HFF-Myc (cell line): ENCODE measurements around the gene TBC1D25.

Experiments used
- DNase-seq: peaks from one replicate; pipeline ENCODE4 v3.0.0-alpha.2; 2011; ENCODE audit warnings: low read depth; ENCODE audit errors: extremely low read depth
- H3K4me3 ChIP-seq: replicated peaks from 2 replicates; pipeline ENCODE4 v1.5.1; 2011; ENCODE audit warnings: low read depth, mild to moderate bottlenecking, control low read depth, low read length
- CTCF ChIP-seq: IDR thresholded peaks from 2 replicates; pipeline ENCODE4 v1.5.1; 2012; ENCODE audit warnings: mild to moderate bottlenecking, low read depth, low read length, control low read depth; ENCODE audit errors: missing control alignments

The TBC1D25 gene

GRCh38 chrX:48599341-48599740 is 59.8 kb downstream of the TBC1D25 start:
- no peak overlapping the region for H3K4me3 ChIP-seq
- no peak for TF ChIP-seq CTCF
- no peak for DNase-seq

- H3K4me3 ChIP-seq: no peak overlapping the region
- TF ChIP-seq CTCF: no peak
- DNase-seq: no peak
Observed at GRCh38 chrX:48600226-48600625, 60.7 kb downstream of the TBC1D25 start.

GRCh38 chrX:48601741-48602394 is 62.4 kb downstream of the TBC1D25 start:
- no peak for DNase-seq
- no peak overlapping the region for H3K4me3 ChIP-seq
- TF ChIP-seq CTCF: no peak

- H3K4me3 ChIP-seq: no peak overlapping the region
- no peak for DNase-seq
- TF ChIP-seq CTCF: no peak
Observed at GRCh38 chrX:48604701-48605100, 65.2 kb downstream of the TBC1D25 start.

GRCh38 chrX:48606091-48606490 is 66.6 kb downstream of the TBC1D25 start:
- TF ChIP-seq CTCF: no peak
- no peak for DNase-seq
- H3K4me3 ChIP-seq: no peak overlapping the region

GRCh38 chrX:48611703-48612102 is 72.2 kb downstream of the TBC1D25 start:
- TF ChIP-seq CTCF: no peak

More at GRCh38 chrX:48611703-48612102, 72.2 kb downstream of the TBC1D25 start:
- no peak overlapping the region for H3K4me3 ChIP-seq
- DNase-seq: no peak
